ENCODE data around the gene ARMC5.

Gene ARMC5, protein sequence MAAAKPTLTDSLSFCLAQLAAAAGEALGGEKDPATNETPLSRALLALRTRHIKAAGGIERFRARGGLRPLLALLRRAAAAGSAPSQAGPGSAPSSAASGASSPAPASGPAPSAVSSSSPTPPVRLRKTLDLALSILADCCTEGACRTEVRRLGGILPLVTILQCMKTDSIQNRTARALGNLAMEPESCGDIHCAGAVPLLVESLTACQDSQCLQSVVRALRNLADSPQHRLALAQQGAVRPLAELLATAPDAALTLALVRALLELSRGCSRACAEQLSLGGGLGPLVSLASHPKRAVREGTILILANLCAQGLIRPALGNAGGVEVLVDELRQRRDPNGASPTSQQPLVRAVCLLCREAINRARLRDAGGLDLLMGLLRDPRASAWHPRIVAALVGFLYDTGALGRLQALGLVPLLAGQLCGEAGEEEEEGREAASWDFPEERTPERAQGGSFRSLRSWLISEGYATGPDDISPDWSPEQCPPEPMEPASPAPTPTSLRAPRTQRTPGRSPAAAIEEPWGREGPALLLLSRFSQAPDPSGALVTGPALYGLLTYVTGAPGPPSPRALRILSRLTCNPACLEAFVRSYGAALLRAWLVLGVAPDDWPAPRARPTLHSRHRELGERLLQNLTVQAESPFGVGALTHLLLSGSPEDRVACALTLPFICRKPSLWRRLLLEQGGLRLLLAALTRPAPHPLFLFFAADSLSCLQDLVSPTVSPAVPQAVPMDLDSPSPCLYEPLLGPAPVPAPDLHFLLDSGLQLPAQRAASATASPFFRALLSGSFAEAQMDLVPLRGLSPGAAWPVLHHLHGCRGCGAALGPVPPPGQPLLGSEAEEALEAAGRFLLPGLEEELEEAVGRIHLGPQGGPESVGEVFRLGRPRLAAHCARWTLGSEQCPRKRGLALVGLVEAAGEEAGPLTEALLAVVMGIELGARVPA

DNA sequence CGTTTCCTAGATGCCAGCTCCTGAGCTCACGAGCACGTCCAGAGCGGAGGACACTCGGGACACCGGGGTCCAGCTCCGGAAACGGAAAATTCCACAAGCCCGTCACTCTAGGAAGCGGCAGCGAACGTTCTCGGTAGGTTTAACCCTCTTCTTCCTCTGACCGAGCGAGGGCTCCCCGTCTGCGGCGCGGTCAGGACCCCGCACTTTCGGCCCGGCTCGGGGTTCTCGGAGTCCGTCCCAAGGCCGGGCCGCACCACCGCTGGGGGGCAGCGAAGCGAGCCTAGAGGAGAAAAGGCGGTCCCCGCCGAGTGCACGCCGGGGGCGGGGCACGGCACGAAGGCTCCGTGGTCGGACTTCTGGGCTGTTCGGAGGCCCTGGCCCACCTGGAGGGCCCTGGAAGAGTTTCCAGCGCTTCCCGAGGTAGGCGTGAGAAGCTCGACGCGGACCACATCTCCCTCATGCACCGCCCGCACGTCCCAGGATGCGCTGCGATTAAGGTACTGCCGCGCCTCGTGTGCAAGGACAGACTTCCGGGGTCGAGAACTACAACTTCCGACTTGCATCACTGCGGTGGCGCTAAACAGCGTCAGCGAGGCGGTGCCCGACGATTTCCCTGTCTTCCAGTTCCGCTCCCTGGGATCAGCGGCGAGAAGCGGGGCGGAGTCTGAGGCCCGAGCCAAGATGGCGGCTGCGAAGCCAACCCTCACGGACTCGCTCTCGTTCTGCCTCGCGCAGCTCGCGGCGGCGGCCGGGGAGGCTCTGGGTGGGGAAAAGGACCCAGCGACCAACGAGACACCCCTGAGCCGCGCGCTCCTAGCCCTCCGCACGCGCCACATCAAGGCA, at the start of gene ARMC5:
Gene ARMC5, plus strand, starts transcription at position 658 of the 843 bp plus-strand sequence. Its CDS starts 24 bp downstream, at position 682.
- peak; percentile 99 for DNase-seq (ENCODE audit: low read depth)
- peak within 1 kb of the TSS; percentile 89 for H3K4me3 ChIP-seq (ENCODE audit: low read depth, low read length)
- TF ChIP-seq, protein P1, sequence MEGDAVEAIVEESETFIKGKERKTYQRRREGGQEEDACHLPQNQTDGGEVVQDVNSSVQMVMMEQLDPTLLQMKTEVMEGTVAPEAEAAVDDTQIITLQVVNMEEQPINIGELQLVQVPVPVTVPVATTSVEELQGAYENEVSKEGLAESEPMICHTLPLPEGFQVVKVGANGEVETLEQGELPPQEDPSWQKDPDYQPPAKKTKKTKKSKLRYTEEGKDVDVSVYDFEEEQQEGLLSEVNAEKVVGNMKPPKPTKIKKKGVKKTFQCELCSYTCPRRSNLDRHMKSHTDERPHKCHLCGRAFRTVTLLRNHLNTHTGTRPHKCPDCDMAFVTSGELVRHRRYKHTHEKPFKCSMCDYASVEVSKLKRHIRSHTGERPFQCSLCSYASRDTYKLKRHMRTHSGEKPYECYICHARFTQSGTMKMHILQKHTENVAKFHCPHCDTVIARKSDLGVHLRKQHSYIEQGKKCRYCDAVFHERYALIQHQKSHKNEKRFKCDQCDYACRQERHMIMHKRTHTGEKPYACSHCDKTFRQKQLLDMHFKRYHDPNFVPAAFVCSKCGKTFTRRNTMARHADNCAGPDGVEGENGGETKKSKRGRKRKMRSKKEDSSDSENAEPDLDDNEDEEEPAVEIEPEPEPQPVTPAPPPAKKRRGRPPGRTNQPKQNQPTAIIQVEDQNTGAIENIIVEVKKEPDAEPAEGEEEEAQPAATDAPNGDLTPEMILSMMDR (conservative IDR thresholded peaks at IDR 0.05; ENCODE audit: low read depth, low read length), result peak; percentile 59

DNA sequence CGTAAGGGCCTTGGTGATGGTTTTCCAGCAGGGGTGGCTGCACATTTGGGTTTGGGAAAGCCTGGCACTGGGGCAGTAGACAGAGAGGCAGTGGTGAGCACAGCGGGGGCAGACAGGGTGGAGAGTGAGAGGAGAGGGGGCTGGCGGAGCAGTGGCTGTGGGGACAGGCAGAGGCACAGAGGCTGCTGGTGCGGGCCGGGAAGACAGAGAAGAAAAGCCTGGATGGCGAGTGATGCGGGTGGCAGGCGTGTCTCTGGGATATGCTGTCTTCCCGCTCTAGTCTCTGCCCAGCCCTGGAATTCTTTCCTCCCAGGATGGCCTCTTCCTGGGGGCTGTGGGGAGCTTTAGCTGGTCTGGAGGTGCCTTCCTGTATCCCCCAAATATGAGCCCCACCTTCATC, 49.2 kb upstream of the ARMC5 start:
- TF ChIP-seq, protein P1 (conservative IDR thresholded peaks at IDR 0.05; ENCODE audit: low read depth, low read length), result no peak
- H3K4me3 ChIP-seq (ENCODE audit: low read depth, low read length), result no peak overlapping the region
- no peak for DNase-seq (ENCODE audit: low read depth)

DNA sequence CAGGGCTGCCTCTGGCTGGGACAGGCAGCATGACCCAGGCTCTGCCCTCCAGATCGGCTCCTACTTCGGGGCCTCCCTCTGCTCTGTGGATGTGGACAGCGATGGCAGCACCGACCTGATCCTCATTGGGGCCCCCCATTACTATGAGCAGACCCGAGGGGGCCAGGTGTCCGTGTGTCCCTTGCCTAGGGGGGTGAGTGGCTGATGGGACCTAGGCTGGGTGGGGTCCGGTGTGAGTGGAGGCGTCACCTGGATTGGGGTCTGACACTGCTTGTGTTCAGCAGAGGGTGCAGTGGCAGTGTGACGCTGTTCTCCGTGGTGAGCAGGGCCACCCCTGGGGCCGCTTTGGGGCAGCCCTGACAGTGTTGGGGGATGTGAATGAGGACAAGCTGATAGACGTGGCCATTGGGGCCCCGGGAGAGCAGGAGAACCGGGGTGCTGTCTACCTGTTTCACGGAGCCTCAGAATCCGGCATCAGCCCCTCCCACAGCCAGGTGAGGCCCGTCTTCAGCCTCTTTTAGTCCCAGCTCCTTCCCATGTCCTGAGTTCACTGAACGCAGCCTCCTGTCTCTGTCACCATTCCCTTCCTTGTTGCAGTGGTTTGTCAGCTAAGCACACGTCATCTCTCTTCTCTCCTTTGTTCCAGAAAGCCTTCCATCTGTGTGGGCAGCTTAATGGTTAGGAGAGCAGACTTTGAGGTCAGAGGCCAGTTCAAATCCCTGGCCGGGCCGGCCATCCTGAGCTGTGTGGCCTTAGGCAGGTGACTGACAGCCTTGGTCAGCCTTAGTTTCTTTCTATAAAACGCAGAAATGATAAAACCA, 48.1 kb upstream of the ARMC5 start:
- no peak for DNase-seq (ENCODE audit: low read depth)
- H3K4me3 ChIP-seq (ENCODE audit: low read depth, low read length), result no peak overlapping the region
- TF ChIP-seq, protein P1 (conservative IDR thresholded peaks at IDR 0.05; ENCODE audit: low read depth, low read length), result no peak

DNA sequence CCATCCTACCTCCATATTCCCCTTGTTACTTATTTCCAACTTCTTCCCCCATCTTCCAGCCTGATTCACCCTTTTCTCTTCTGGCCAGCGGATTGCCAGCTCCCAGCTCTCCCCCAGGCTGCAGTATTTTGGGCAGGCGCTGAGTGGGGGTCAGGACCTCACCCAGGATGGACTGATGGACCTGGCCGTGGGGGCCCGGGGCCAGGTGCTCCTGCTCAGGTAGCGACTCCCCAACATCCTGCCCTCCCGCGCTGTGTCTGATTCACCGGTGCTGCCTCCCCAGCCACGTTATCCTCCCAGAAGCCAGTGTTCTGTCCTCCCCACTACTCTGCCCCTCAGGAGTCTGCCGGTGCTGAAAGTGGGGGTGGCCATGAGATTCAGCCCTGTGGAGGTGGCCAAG, 46.6 kb upstream of the ARMC5 start:
- H3K4me3 ChIP-seq (ENCODE audit: low read depth, low read length), result no peak overlapping the region
- TF ChIP-seq, protein P1 (conservative IDR thresholded peaks at IDR 0.05; ENCODE audit: low read depth, low read length), result no peak
- no peak for DNase-seq (ENCODE audit: low read depth)

DNA sequence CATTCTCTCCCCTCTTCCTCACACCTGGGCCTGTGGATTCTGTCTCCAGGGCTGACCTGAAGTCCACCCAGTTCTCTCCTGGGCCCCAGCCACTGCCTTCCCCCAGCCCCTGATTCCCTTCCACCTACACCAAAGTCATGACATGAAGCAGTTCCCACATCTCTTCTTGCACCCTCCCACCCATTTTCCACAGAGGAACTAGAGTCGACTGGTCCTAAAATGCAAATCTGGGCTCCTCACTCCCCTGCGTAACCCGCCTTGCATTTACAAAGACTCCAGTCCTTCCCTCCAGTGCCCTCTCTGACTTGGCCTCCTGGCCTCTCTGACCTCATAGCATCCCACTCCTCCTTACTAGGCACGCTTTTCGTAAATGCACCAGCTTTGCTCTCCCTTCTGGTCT, 45.9 kb upstream of the ARMC5 start:
- TF ChIP-seq, protein P1 (conservative IDR thresholded peaks at IDR 0.05; ENCODE audit: low read depth, low read length), result no peak
- H3K4me3 ChIP-seq (ENCODE audit: low read depth, low read length), result no peak overlapping the region
- DNase-seq (ENCODE audit: low read depth), result no peak

DNA sequence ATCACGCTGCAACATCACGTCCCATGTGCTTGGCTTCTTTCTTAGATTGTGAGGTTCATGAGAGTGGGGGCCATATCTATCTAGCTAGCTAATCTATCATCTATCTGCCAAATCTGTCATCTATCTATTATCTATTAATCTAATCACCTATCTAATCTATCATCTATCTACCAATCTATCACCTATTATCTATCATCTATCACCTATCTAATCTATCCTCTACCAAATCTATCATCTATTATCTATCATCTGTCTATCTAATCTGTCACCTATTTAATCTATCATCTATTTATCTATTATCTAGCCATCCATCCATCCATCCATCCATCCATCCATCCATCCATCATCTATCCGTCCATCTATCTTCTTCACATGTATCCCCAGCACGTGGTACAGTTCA, 45.4 kb upstream of the ARMC5 start:
- TF ChIP-seq, protein P1 (conservative IDR thresholded peaks at IDR 0.05; ENCODE audit: low read depth, low read length), result no peak
- no peak overlapping the region for H3K4me3 ChIP-seq (ENCODE audit: low read depth, low read length)
- no peak for DNase-seq (ENCODE audit: low read depth)
